DOHH2 (cell line): ENCODE measurements around the gene NCKAP5.

ENCODE experiments used
- H3F3A ChIP-seq: fragments of 200-600 bp; sonication (generic), shearing (Covaris generic); 2 replicates; pipeline ENCODE4 v1.6.0; 2016; ENCODE audit warnings: antibody characterized with exemption, mild to moderate bottlenecking; ENCODE audit not compliant: control insufficient read depth, insufficient read depth
- H3K27ac ChIP-seq: fragments of 200-600 bp; sonication (generic); 2 replicates; pipeline ENCODE4 v1.5.1; 2014; ENCODE audit warnings: low read depth, mild to moderate bottlenecking, low read length, moderate library complexity
- H3K27me3 ChIP-seq: fragments of 200-600 bp; sonication (generic); 2 replicates; pipeline ENCODE4 v1.6.1; 2014; ENCODE audit warnings: mild to moderate bottlenecking, low read length, mixed read lengths; ENCODE audit not compliant: control insufficient read depth
- H3K36me3 ChIP-seq: fragments of 200-600 bp; sonication (generic); 2 replicates; pipeline ENCODE4 v1.6.1; 2014; ENCODE audit warnings: mild to moderate bottlenecking, low read length, moderate library complexity, mixed read lengths; ENCODE audit not compliant: control insufficient read depth
- H3K4me1 ChIP-seq: fragments of 200-600 bp; sonication (generic); 2 replicates; pipeline ENCODE4 v1.6.1; 2014; ENCODE audit warnings: mild to moderate bottlenecking, low read length, mixed read lengths; ENCODE audit not compliant: control insufficient read depth
- H3K4me2 ChIP-seq: fragments of 200-600 bp; sonication (generic); 2 replicates; pipeline ENCODE4 v1.6.0; 2014; ENCODE audit warnings: mild to moderate bottlenecking, low read length, moderate library complexity
- H3K4me3 ChIP-seq: fragments of 200-600 bp; sonication (generic); 2 replicates; pipeline ENCODE4 v1.5.1; 2014; ENCODE audit warnings: mild to moderate bottlenecking, low read length, mixed read lengths
- H3K79me2 ChIP-seq: fragments of 200-600 bp; sonication (generic); 2 replicates; pipeline ENCODE4 v1.6.1; 2014; ENCODE audit warnings: mild to moderate bottlenecking, low read length, mixed read lengths; ENCODE audit not compliant: control insufficient read depth
- H3K9me2 ChIP-seq: fragments of 200-600 bp; sonication (generic); replicated peaks from 2 replicates; pipeline ENCODE4 v1.6.1; 2014; ENCODE audit warnings: mild to moderate bottlenecking, low read length, mixed read lengths; ENCODE audit not compliant: control insufficient read depth
- H3K9me3 ChIP-seq: fragments of 200-600 bp; sonication (generic); 2 replicates; pipeline ENCODE4 v1.6.1; 2014; ENCODE audit warnings: antibody characterized with exemption, low read length, mixed read lengths; ENCODE audit not compliant: control insufficient read depth, insufficient read depth
- H4K20me1 ChIP-seq: fragments of 200-600 bp; sonication (generic); 2 replicates; pipeline ENCODE4 v1.6.0; 2014; ENCODE audit warnings: low read depth, mild to moderate bottlenecking, antibody characterized with exemption, low read length, moderate library complexity; ENCODE audit not compliant: control insufficient read depth, insufficient read depth
- EZH2phosphoT487 ChIP-seq: fragments of 200-600 bp; sonication (generic); IDR thresholded peaks from 2 replicates; pipeline ENCODE4 v1.6.1; 2017; ENCODE audit warnings: borderline replicate concordance, mild to moderate bottlenecking, antibody characterized with exemption, low read length, moderate library complexity, mixed read lengths
- TF ChIP-seq, protein P1 (sequence below): fragments of 200-600 bp; sonication (generic); IDR thresholded peaks from one replicate; pipeline ENCODE4 v1.5.1; 2014; ENCODE audit warnings: antibody characterized with exemption, mild to moderate bottlenecking, low read depth, low read length; ENCODE audit not compliant: poor library complexity, severe bottlenecking

NCKAP5 gene

DNA sequence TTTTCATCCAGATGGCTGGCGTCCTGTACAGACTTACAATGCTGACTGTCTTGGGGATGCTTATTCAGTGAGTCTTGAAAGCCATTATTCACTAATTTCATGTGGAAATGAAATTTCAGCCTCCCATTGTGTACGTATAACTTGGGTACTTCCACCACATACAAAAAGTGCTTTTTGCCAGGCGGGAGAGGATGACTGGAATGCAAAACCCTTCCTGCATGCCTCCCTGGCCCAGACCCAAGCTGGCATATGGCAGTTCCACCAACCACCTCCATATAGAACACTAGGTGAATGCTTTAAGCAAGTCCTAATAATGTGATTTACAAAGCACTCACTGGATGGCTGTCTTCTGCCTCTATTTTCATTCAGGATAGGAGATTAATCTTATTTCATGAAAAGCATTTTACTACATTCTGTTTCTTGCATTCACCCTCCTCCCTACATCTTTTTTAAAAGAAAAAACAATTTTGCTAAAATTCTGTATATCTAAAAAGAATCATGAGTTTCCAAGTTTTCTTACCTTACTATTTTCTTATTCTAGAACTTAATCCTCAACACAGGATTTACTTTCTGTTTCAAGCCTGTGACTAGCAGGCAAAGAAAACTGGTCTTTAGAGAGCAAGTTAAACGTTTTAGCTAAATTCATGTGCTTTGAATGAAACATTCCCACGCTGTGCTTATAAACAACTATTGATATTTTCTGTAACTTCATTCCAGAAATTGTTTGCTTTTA, 327.6 kb downstream of the NCKAP5 start:
- H3K4me3 ChIP-seq, result no peak overlapping the region
- no peaks in the 10 kb centered on the region for H3K27me3 ChIP-seq
- H3K27ac ChIP-seq, result no peak overlapping the region
- no peaks in the 10 kb centered on the region for H3K4me1 ChIP-seq
- H4K20me1 ChIP-seq, result no peaks in the 10 kb centered on the region
- H3K9me2 ChIP-seq, result no peaks in the 10 kb centered on the region; the same call in 1 of the 2 replicates
- no peaks in the 10 kb centered on the region for H3F3A ChIP-seq
- no peaks in the 10 kb centered on the region for H3K9me3 ChIP-seq
- no peaks in the 10 kb centered on the region for H3K36me3 ChIP-seq
- TF ChIP-seq, protein P1, sequence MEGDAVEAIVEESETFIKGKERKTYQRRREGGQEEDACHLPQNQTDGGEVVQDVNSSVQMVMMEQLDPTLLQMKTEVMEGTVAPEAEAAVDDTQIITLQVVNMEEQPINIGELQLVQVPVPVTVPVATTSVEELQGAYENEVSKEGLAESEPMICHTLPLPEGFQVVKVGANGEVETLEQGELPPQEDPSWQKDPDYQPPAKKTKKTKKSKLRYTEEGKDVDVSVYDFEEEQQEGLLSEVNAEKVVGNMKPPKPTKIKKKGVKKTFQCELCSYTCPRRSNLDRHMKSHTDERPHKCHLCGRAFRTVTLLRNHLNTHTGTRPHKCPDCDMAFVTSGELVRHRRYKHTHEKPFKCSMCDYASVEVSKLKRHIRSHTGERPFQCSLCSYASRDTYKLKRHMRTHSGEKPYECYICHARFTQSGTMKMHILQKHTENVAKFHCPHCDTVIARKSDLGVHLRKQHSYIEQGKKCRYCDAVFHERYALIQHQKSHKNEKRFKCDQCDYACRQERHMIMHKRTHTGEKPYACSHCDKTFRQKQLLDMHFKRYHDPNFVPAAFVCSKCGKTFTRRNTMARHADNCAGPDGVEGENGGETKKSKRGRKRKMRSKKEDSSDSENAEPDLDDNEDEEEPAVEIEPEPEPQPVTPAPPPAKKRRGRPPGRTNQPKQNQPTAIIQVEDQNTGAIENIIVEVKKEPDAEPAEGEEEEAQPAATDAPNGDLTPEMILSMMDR, result no peak
- no peak for TF ChIP-seq EZH2phosphoT487
- H3K79me2 ChIP-seq, result no peaks in the 10 kb centered on the region
- H3K4me2 ChIP-seq, result no peak overlapping the region

DNA sequence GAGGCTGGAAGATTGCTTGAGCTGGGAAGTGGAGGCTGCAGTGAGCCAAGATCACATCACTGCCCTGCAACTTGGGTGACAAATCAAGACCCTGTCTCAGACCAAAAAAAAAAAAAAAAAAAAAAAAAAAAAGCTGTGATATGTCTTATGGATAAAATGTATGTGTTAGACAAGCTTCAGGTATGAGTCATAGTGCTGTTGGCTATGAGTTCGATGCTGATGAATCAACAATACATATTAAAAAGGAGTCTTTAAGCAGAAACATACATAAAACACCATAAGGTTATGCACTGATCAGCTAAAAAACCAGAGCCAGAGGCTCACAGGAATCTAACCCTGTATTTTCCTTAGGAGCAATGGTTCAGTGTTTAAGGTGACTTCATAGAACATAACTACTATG, 332.3 kb downstream of the NCKAP5 start:
- Histone ChIP-seq H3F3A (no peaks in the 10 kb centered on the region), H3K9me3 (no peaks in the 10 kb centered on the region), H3K4me2 (no peak overlapping the region), H4K20me1 (no peaks in the 10 kb centered on the region), H3K79me2 (no peaks in the 10 kb centered on the region), H3K4me3 (no peak overlapping the region), H3K9me2 (no peaks in the 10 kb centered on the region), H3K36me3 (no peaks in the 10 kb centered on the region), H3K27ac (no peak overlapping the region), H3K4me1 (no peaks in the 10 kb centered on the region), H3K27me3 (no peaks in the 10 kb centered on the region)
- TF ChIP-seq, protein P1, result no peak

DNA sequence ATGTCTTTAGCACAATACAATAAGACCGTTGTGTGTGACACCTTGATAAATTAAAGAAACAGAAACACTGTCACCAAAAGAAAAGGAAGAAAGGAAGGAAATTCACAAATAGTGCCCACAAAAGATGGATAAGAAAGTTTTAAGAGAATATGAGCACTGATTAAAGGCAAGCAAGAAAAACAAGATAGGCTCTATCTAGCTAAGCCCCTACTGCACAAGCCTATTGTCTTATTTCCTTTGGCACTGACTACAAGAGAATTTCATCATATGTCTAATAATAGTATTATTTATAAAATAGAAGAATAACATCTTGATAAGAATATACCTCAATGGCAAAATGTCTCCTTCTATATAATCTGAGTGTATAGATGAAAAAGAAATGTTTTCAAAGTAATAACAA, 335.7 kb downstream of the NCKAP5 start:
- Histone ChIP-seq H3K36me3 (no peaks in the 10 kb centered on the region), H3K9me2 (no peaks in the 10 kb centered on the region), H3K79me2 (no peaks in the 10 kb centered on the region), H4K20me1 (no peaks in the 10 kb centered on the region), H3K4me2 (no peak overlapping the region), H3K27ac (no peak overlapping the region), H3K27me3 (no peaks in the 10 kb centered on the region), H3F3A (no peaks in the 10 kb centered on the region), H3K9me3 (no peaks in the 10 kb centered on the region), H3K4me3 (no peak overlapping the region), H3K4me1 (no peaks in the 10 kb centered on the region)
- TF ChIP-seq, protein P1, result no peak
- TF ChIP-seq EZH2phosphoT487, result no peak
